GM18861 (cell line): ENCODE data around the gene MPV17L2.
A peak's percentile ranks its signal among the peaks of the same experiment; 100 is the strongest.
"Not testable (repeated sequence)": the region's sequence is repeated elsewhere in the genome, so short reads cannot be mapped to it uniquely, and the experiment has no call there.

Source experiments
- ATAC-seq: cut with Tn5 transposase; IDR thresholded peaks from one replicate; pipeline ENCODE4 v1.9.1; 2021; ENCODE audit not compliant: unreplicated experiment

The MPV17L2 gene

GRCh38 chr19:18190278-18190677 is 2.7 kb upstream of the MPV17L2 start:
- ATAC-seq: no peak

- no peak for ATAC-seq
Observed at GRCh38 chr19:18191640-18192062, 1.4 kb upstream of the MPV17L2 start.

GRCh38 chr19:18193388-18194180 is 566 bp downstream of the MPV17L2 start:
- ATAC-seq: no peak

GRCh38 chr19:18194181-18194530 is 1.1 kb downstream of the MPV17L2 start:
- ATAC-seq: no peak

- no peak for ATAC-seq
Observed at GRCh38 chr19:18194554-18195238, 1.7 kb downstream of the MPV17L2 start.

GRCh38 chr19:18196511-18196845 is 3.5 kb downstream of the MPV17L2 start:
- no peak for ATAC-seq

GRCh38 chr19:18197306-18197705 is 4.3 kb downstream of the MPV17L2 start:
- ATAC-seq: no peak

GRCh38 chr19:18197941-18198340 is 4.9 kb downstream of the MPV17L2 start:
- no peak for ATAC-seq

GRCh38 chr19:18198374-18198773 is 5.4 kb downstream of the MPV17L2 start:
- ATAC-seq: no peak

GRCh38 chr19:18202397-18202777 is 9.4 kb downstream of the MPV17L2 start:
- ATAC-seq: no peak

GRCh38 chr19:18202778-18203407 is 9.9 kb downstream of the MPV17L2 start:
- no peak for ATAC-seq

GRCh38 chr19:18203408-18203862 is 10.4 kb downstream of the MPV17L2 start:
- no peak for ATAC-seq

- ATAC-seq: peak; percentile 87
Observed at GRCh38 chr19:18203863-18204393, 10.9 kb downstream of the MPV17L2 start, which contains the start of gene RAB3A. Gene RAB3A, minus strand, starts transcription at chr19:18204042. Its CDS starts 1,302 bp downstream, at chr19:18202740.

- ATAC-seq: no peak
Observed at GRCh38 chr19:18204394-18205199, 11.6 kb downstream of the MPV17L2 start.

- no peak for ATAC-seq
Observed at GRCh38 chr19:18205200-18205892, 12.3 kb downstream of the MPV17L2 start.

- ATAC-seq: no peak
Observed at GRCh38 chr19:18206018-18206417, 13.0 kb downstream of the MPV17L2 start.

- no peak for ATAC-seq
Observed at GRCh38 chr19:18208098-18208951, 15.3 kb downstream of the MPV17L2 start.

- ATAC-seq: not testable (repeated sequence)
Observed at GRCh38 chr19:18209912-18210311, 16.9 kb downstream of the MPV17L2 start.

- ATAC-seq: no peak
Observed at GRCh38 chr19:18211683-18212082, 18.7 kb downstream of the MPV17L2 start.
